ENCODE results near the gene MTUS2. TPM values are rescaled to one million over a fixed set of nuclear protein-coding genes. Genes with fewer than 3 reads are reported as not detected.

Gene MTUS2
- total RNA-seq, 1 donor from 2014 or later, result 8.9 TPM

GRCh38 chr13:29500386-29500785 is 680.2 kb downstream of the MTUS2 start:
- no peak for DNase-seq (ENCODE audit: low spot score in 2 of 2)
- peaks cover 11 to 16% of the 10 kb centered on the region in 2 donors for H3K4me1 ChIP-seq
- no peak overlapping the region for H3K27ac ChIP-seq
- no peak for TF ChIP-seq CTCF (IDR thresholded peaks at IDR 0.05)
- H3K4me3 ChIP-seq, result no peak overlapping the region
- H3K27me3 ChIP-seq, result no peaks in the 10 kb centered on the region
- peaks cover 12 to 38% of the 10 kb centered on the region in 2 donors for H3K36me3 ChIP-seq
- intact Hi-C loops (cut with DNase I), result no loop called here
- no peaks in the 10 kb centered on the region for H3K9me3 ChIP-seq

GRCh38 chr13:29501674-29502073 is 681.5 kb downstream of the MTUS2 start:
- DNase-seq (ENCODE audit: low spot score in 2 of 2), result no peak
- Histone ChIP-seq H3K36me3 (peaks cover 12 to 38% of the 10 kb centered on the region in 2 donors), H3K4me1 (peaks cover 7 to 8% of the 10 kb centered on the region in 2 donors), H3K27me3 (no peaks in the 10 kb centered on the region), H3K27ac (no peak overlapping the region), H3K9me3 (no peaks in the 10 kb centered on the region), H3K4me3 (no peak overlapping the region)
- intact Hi-C loops (cut with DNase I), result no loop called here
- no peak for TF ChIP-seq CTCF (IDR thresholded peaks at IDR 0.05)

- Histone ChIP-seq H3K27ac (no peak overlapping the region), H3K4me3 (no peak overlapping the region), H3K27me3 (no peaks in the 10 kb centered on the region), H3K9me3 (no peaks in the 10 kb centered on the region), H3K36me3 (peaks cover 12 to 38% of the 10 kb centered on the region in 2 donors), H3K4me1 (peaks cover 0 to under 1% of the 10 kb centered on the region in 2 donors)
- no peak for TF ChIP-seq CTCF (IDR thresholded peaks at IDR 0.05)
- no peak for DNase-seq (ENCODE audit: low spot score in 2 of 2)
- intact Hi-C loops (cut with DNase I), result no loop called here
These were observed 682.4 kb downstream of the MTUS2 start for GRCh38 chr13:29502391-29503008.

- intact Hi-C loops (cut with DNase I), result no loop called here
- Histone ChIP-seq H3K36me3 (peaks cover 10 to 36% of the 10 kb centered on the region in 2 donors), H3K4me3 (no peak overlapping the region), H3K9me3 (no peaks in the 10 kb centered on the region), H3K27me3 (no peaks in the 10 kb centered on the region), H3K27ac (no peak overlapping the region), H3K4me1 (peaks cover 0 to 3% of the 10 kb centered on the region in 2 donors)
- no peak for TF ChIP-seq CTCF (IDR thresholded peaks at IDR 0.05)
- DNase-seq (ENCODE audit: low spot score in 2 of 2), result no peak
These were observed 683.1 kb downstream of the MTUS2 start for GRCh38 chr13:29503041-29503837.

GRCh38 chr13:29504691-29505090 is 684.6 kb downstream of the MTUS2 start:
- H3K27ac ChIP-seq, result no peak overlapping the region
- H3K36me3 ChIP-seq, result peaks cover 0 to 23% of the 10 kb centered on the region in 2 donors
- H3K4me3 ChIP-seq, result no peak overlapping the region
- intact Hi-C loops (cut with DNase I), result loop anchor here (5.0 kb wide), 2 partner anchors 268 to 418 kb away; no protein-coding TSS in a partner anchor
- no peaks in the 10 kb centered on the region for H3K27me3 ChIP-seq
- DNase-seq (ENCODE audit: low spot score in 2 of 2), result no peak
- peaks cover 0 to 3% of the 10 kb centered on the region in 2 donors for H3K4me1 ChIP-seq
- no peaks in the 10 kb centered on the region for H3K9me3 ChIP-seq
- no peak for TF ChIP-seq CTCF (IDR thresholded peaks at IDR 0.05)

Measured in ascending aorta (tissue), 2 donors.